Glutamatergic neuron (in vitro differentiated cells): Measurements from ENCODE around the gene OR2Z1. TPM values are rescaled to one million over a fixed set of nuclear protein-coding genes. Genes with fewer than 3 reads are reported as not detected.

Source experiments
- DNase-seq: peaks from one replicate; pipeline ENCODE4 v3.0.0; 2022
- H3K27ac Mint-ChIP-seq: one replicate; pipeline ENCODE4 v1.8.0; 2020; ENCODE audit warnings: mild to moderate bottlenecking, mixed read lengths, inconsistent platforms; ENCODE audit not compliant: unreplicated experiment
- H3K27me3 Mint-ChIP-seq: one replicate; pipeline ENCODE4 v1.8.0; 2020; ENCODE audit warnings: mild to moderate bottlenecking, moderate library complexity, mixed read lengths, inconsistent platforms; ENCODE audit not compliant: unreplicated experiment
- H3K36me3 Mint-ChIP-seq: one replicate; pipeline ENCODE4 v1.8.0; 2020; ENCODE audit warnings: mild to moderate bottlenecking, mixed read lengths, inconsistent platforms; ENCODE audit not compliant: unreplicated experiment
- H3K4me1 Mint-ChIP-seq: one replicate; pipeline ENCODE4 v1.8.0; 2020; ENCODE audit warnings: mild to moderate bottlenecking, low read depth, mixed read lengths, inconsistent platforms; ENCODE audit not compliant: unreplicated experiment
- H3K4me3 Mint-ChIP-seq: one replicate; pipeline ENCODE4 v1.8.0; 2020; ENCODE audit warnings: mild to moderate bottlenecking, mixed read lengths, inconsistent platforms; ENCODE audit not compliant: unreplicated experiment
- H3K9me3 Mint-ChIP-seq: one replicate; pipeline ENCODE4 v1.8.0; 2020; ENCODE audit warnings: mild to moderate bottlenecking, moderate library complexity, mixed read lengths, inconsistent platforms; ENCODE audit not compliant: unreplicated experiment
- CTCF ChIP-seq: fragments of 200-600 bp; sonication (generic); IDR thresholded peaks from one replicate; pipeline ENCODE4 v1.5.0; 2021; ENCODE audit not compliant: partially characterized antibody, unreplicated experiment
- total RNA-seq: library from RNA; stranded (reverse); fragmentation: NEBNext Ultra II Directional; extraction: Animal tissue kit (Norgen Biotek cat#: 25700); gene quantifications from one replicate; pipeline ENCODE4 v1.2.1, GENCODE V29; 2021; ENCODE audit not compliant: unreplicated experiment

OR2Z1 gene
- total RNA-seq, 1 donor from 2014 or later = not detected

- no peak for DNase-seq
- Mint-ChIP-seq H3K27ac (no peak overlapping the region), H3K4me1 (no peaks in the 10 kb centered on the region), H3K4me3 (no peak overlapping the region), H3K36me3 (peaks cover 13% of the 10 kb centered on the region), H3K27me3 (peaks cover 4% of the 10 kb centered on the region), H3K9me3 (peaks cover 9% of the 10 kb centered on the region)
- TF ChIP-seq CTCF = no peak
Measured at GRCh38 chr19:8680676-8681344, 40.6 kb upstream of the OR2Z1 start.

- H3K36me3 Mint-ChIP-seq = peaks cover 13% of the 10 kb centered on the region
- no peak overlapping the region for H3K27ac Mint-ChIP-seq
- no peak overlapping the region for H3K4me3 Mint-ChIP-seq
- H3K27me3 Mint-ChIP-seq = peaks cover 2% of the 10 kb centered on the region
- H3K4me1 Mint-ChIP-seq = no peaks in the 10 kb centered on the region
- DNase-seq = no peak
- no peak for TF ChIP-seq CTCF
- H3K9me3 Mint-ChIP-seq = peaks cover 9% of the 10 kb centered on the region
Measured at GRCh38 chr19:8681345-8682029, 39.9 kb upstream of the OR2Z1 start.

GRCh38 chr19:8682472-8682871 lies 39.0 kb upstream of the OR2Z1 start:
- Mint-ChIP-seq H3K36me3 (peaks cover 13% of the 10 kb centered on the region), H3K4me1 (no peaks in the 10 kb centered on the region), H3K27ac (no peak overlapping the region), H3K27me3 (peaks cover 2% of the 10 kb centered on the region), H3K9me3 (peaks cover 9% of the 10 kb centered on the region), H3K4me3 (no peak overlapping the region)
- TF ChIP-seq CTCF = no peak
- DNase-seq = no peak

- DNase-seq = no peak
- no peak overlapping the region for H3K4me3 Mint-ChIP-seq
- H3K27ac Mint-ChIP-seq = no peak overlapping the region
- H3K36me3 Mint-ChIP-seq = peaks cover 9% of the 10 kb centered on the region
- H3K4me1 Mint-ChIP-seq = no peaks in the 10 kb centered on the region
- H3K9me3 Mint-ChIP-seq = peaks cover 6% of the 10 kb centered on the region
- no peak for TF ChIP-seq CTCF
- peaks cover 2% of the 10 kb centered on the region for H3K27me3 Mint-ChIP-seq
Measured at GRCh38 chr19:8682931-8683330, 38.5 kb upstream of the OR2Z1 start.
